IPS-20b (cell line): ENCODE data around the gene ARMC9.

Experiments
- H3K27ac ChIP-seq: one replicate; pipeline ENCODE4 v1.5.1; 2013; ENCODE audit warnings: low read length
- H3K27me3 ChIP-seq: 2 replicates; pipeline ENCODE4 v1.6.1; 2013; ENCODE audit warnings: mild to moderate bottlenecking, low read length, inconsistent platforms; ENCODE audit not compliant: insufficient read depth
- H3K36me3 ChIP-seq: 2 replicates; pipeline ENCODE4 v1.6.1; 2013; ENCODE audit warnings: low read depth, mild to moderate bottlenecking, inconsistent platforms, low read length, moderate library complexity; ENCODE audit not compliant: insufficient read depth
- H3K4me1 ChIP-seq: 2 replicates; pipeline ENCODE4 v1.6.1; 2013; ENCODE audit warnings: mild to moderate bottlenecking, control low read depth, inconsistent platforms, low read length, moderate library complexity; ENCODE audit not compliant: insufficient read depth
- H3K4me3 ChIP-seq: 2 replicates; pipeline ENCODE4 v1.5.1; 2013; ENCODE audit warnings: mild to moderate bottlenecking, low read length, inconsistent platforms
- H3K9ac ChIP-seq: 2 replicates; pipeline ENCODE4 v1.6.1; 2013; ENCODE audit warnings: low read depth, mild to moderate bottlenecking, inconsistent platforms, low read length, moderate library complexity
- H3K9me3 ChIP-seq: 2 replicates; pipeline ENCODE4 v1.6.1; 2013; ENCODE audit warnings: mild to moderate bottlenecking, low read depth, low read length, inconsistent platforms; ENCODE audit not compliant: insufficient read depth

Gene ARMC9

DNA sequence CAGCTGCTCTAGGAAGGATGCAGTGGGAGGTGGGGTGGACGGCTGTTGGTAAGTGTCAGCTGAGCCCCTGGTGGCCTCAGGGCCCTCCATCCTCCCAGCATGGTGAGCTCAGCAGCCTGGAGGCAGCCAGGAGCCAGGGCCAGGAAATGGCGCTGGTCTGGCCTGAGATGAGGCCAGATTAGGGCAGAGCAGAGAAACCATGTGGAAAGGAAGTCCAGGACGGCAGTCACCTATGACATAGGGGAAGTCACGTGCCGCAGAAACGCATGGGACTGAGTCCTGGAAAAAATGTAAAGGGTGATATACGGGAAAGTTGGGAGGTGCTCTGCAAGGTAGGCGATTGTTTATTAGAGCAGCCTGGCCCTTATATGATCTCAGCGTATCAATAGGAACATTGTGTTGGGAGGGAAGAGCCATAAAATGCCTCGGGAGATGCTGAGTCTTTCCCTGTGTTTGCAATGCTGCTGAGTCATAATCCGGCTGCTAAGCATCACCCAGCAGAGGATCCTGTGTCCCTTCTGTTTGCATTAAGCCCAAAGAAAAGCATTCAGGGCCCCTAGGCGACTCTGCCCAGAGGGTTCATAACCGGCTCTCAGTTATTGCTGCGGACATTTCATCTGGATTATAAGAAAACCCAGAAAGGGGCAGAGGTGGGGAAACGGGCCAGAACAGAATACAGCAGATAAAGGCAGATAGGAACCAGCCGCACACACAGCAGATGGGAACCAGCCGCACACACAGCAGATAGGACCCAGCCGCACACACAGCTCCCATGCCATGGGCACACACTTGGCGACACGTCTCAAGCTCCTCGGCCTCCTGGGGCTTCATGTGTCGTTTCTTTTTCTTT is 166.8 kb downstream of the ARMC9 start:
- Histone ChIP-seq H3K4me1 (peaks cover 13% of the 10 kb centered on the region), H3K4me3 (no peak overlapping the region), H3K9me3 (no peaks in the 10 kb centered on the region), H3K36me3 (no peaks in the 10 kb centered on the region), H3K27me3 (no peaks in the 10 kb centered on the region), H3K9ac (0 out of 2 replicates have a peak overlapping the region, but pooled peaks have one; percentile 1), H3K27ac (no peak overlapping the region)

DNA sequence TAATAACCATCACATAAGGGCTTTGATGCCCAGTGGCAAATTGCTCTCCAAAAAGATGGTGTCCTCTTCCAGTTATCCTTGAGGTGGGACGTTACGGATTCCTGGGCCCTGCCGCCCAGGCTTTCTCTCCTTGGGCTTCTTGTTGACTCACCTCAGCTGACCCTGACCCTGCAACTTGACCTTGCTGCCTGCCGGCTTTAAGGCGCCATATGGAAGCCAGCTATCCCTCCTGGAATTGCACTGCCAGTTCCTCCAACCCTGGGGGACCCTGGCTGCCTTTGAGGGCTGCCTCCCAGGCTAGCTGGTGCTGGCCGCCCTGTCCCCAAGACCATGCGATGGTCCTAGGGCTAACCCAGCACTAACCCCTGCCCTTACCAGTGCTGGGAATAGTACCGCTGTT is 168.7 kb downstream of the ARMC9 start:
- H3K4me3 ChIP-seq, result no peak overlapping the region
- H3K27me3 ChIP-seq, result no peaks in the 10 kb centered on the region
- no peak overlapping the region for H3K27ac ChIP-seq
- no peak overlapping the region for H3K9ac ChIP-seq
- H3K9me3 ChIP-seq, result no peaks in the 10 kb centered on the region
- no peaks in the 10 kb centered on the region for H3K36me3 ChIP-seq
- peaks cover 26% of the 10 kb centered on the region for H3K4me1 ChIP-seq

DNA sequence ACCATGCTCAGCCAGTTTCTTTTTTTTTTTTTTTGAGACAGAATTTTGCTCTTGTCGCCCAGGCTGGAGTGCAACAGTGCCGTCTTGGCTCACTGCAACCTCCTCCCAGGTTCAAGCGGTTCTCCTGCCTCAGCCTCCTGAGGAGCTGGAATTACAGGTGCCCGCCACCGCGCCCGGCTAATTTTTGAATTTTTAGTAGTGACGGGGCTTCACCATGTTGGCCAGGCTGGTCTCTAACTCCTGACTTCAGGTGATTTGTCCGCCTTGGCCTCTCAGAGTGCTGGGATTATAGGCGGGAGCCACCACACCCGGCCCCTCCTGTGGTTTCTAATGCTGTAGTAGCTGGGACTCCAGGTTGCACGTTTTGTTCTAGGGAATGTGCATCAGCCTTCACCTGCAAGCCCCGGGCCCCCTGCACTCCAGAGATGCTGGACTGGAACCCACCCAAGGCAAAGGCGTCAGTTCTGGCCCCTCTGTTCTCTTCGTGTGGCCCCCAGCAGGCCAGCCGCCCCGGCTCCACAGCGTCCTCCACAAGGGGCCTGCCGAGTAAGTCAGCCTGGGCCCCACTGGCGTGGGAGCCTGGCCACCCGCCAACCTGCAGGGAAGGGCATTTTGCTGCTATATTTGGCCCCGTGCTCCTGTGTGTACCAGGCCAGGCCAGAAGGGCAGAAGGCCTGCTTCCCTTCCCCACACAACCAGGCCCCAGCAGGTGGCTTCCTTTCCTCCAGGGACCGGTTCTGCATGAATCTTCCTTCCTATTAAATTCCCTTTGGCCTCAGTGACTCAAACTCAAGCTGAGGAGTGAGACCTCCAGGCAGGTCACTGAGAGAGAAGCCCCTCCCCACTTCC is 171.4 kb downstream of the ARMC9 start:
- H3K4me1 ChIP-seq, result peaks cover 27% of the 10 kb centered on the region
- H3K9ac ChIP-seq, result peak overlapping the region; percentile 78; the same call in 1 of the 2 replicates
- peak overlapping the region; percentile 47; the same call in 1 of the 2 replicates for H3K4me3 ChIP-seq
- H3K27me3 ChIP-seq, result no peaks in the 10 kb centered on the region
- no peaks in the 10 kb centered on the region for H3K9me3 ChIP-seq
- no peaks in the 10 kb centered on the region for H3K36me3 ChIP-seq
- H3K27ac ChIP-seq, result peak overlapping the region; percentile 99

DNA sequence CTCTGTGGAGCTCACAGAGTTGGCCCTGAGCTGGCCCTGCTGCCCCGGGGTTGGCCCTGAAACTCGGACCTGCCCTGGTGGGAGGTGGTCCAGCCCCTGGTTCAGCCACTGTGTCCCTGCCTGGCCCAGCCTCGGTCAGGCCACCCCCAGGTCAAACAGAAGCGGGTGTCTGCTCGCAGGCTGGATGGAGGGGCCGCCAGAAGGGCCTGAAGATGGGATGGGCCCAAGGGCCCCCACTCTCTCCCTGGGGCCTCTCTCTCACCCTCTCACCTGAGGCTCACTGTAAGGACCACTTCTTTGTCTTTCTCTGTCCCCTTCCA is 172.0 kb downstream of the ARMC9 start:
- Histone ChIP-seq H3K4me1 (peaks cover 29% of the 10 kb centered on the region), H3K27ac (peak overlapping the region; percentile 99), H3K9ac (peak overlapping the region; percentile 78)

DNA sequence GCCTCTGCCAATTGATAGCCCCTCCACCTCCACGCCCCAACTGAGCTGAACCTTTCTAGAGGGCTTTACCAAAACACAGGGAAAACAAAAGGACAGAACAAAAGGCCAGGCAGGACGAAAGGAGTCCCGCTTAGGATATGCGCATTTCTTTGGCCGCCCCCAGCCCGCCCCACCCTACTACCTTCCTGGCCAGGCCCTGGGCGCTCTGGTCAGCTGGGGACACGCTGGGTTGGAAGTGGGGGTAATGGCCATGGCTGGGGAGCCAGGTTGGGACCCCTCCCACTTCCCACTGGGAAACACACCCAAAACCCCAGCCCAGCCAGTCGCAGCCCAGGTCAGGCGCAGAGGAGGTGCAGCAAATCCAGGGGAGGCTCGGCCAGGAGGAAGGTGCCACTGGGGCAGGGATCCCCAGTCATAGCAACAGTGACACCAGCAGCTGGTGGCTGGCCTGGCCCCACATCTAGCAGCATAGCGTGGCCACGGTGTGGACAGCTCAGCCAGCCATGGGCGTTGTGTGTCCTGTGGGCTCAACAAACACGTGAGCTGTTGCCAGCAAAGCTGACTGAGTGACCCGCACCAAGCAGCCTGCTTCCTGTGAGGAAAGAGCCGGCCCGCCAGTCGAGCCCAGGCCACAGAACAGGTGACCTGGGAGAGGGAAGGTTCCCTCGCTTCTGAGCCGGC is 172.5 kb downstream of the ARMC9 start:
- Histone ChIP-seq H3K9me3 (no peaks in the 10 kb centered on the region), H3K27me3 (no peaks in the 10 kb centered on the region), H3K36me3 (no peaks in the 10 kb centered on the region), H3K9ac (peak overlapping the region; percentile 78), H3K4me1 (peaks cover 33% of the 10 kb centered on the region), H3K4me3 (peak overlapping the region; percentile 47; the same call in 1 of the 2 replicates), H3K27ac (peak overlapping the region; percentile 99)

More for the DNA sequence above, 172.0 kb downstream of the ARMC9 start:
- Histone ChIP-seq H3K9me3 (no peaks in the 10 kb centered on the region), H3K27me3 (no peaks in the 10 kb centered on the region), H3K4me3 (peak overlapping the region; percentile 47; the same call in 1 of the 2 replicates), H3K36me3 (no peaks in the 10 kb centered on the region)

DNA sequence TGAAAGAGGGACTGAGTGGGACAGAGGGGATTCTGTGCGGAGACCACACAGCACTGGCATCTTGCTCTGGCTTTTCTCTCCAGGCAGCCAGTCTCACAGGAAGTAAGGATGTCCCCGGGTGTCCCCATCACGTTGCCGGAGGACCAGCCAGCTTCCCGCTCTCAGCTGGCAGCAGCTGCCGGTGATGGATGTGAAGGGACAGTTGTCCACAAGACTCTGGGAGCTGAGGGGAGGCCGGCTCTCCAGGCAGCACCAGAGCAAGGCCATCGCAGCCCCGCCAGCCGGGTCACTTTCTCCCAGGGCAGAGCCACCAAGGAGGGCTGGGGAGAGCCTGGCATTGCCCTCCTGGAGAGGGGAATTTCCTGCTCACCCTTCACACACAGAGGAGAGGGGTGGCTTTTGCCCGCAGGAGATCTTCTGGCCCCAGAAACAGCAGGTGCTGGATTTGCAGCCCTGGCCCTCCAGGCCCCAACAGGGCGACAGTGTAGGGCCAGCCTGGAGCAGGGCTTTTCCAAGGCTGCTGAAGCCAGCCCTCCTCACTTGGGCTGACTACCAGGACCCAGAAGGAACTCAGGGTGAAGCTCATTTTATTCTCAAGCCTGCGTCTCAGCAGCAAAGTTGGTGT is 173.1 kb downstream of the ARMC9 start:
- Histone ChIP-seq H3K4me3 (no peak overlapping the region), H3K9ac (peak overlapping the region; percentile 78; the same call in 1 of the 2 replicates), H3K27ac (peak overlapping the region; percentile 99), H3K27me3 (no peaks in the 10 kb centered on the region), H3K4me1 (peaks cover 36% of the 10 kb centered on the region), H3K36me3 (no peaks in the 10 kb centered on the region), H3K9me3 (no peaks in the 10 kb centered on the region)

DNA sequence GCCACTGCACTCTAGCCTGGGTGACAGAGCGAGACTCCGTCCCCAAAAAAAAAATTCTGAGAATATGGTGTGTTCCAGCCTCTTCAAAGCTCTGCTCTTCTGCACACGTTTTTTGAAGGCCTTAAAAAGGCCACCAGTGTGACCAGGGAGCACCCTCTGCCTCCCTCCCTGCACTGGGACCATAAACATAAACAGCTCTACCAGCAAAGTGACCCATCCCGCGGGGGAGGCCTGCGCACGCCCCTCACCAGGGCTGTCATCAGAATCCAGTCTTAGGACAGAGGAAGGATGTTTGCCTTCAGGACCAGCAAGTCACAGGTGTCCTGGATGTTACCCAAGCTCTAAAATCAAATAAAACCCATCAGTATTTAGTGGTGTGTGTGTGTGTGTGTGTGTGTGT is 173.9 kb downstream of the ARMC9 start:
- no peak overlapping the region for H3K27ac ChIP-seq
- H3K4me3 ChIP-seq, result no peak overlapping the region
- no peaks in the 10 kb centered on the region for H3K27me3 ChIP-seq
- H3K36me3 ChIP-seq, result no peaks in the 10 kb centered on the region
- H3K9me3 ChIP-seq, result no peaks in the 10 kb centered on the region
- peaks cover 42% of the 10 kb centered on the region for H3K4me1 ChIP-seq
- H3K9ac ChIP-seq, result no peak overlapping the region

DNA sequence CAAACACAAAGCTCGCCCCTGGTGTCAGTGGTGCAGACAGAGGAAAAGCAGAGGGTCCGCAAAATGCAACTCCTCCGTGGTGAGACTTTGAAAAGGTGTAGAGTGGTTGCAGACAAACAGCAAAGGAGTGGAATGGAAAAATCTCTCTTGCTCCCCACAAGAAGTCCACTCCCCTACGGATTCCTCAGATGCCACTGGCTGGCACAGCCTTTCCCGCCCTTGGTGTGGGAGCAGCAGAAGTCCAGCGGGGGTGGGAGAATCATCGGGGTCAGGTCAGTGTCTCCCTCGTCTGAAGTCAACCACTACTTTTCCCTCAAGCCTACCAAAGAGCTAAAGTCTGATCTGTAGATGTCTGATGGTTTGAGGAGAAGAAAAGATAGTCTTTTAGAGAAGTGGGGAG is 174.8 kb downstream of the ARMC9 start:
- Histone ChIP-seq H3K9me3 (no peaks in the 10 kb centered on the region), H3K27me3 (no peaks in the 10 kb centered on the region), H3K27ac (no peak overlapping the region), H3K4me1 (peaks cover 47% of the 10 kb centered on the region), H3K9ac (no peak overlapping the region), H3K4me3 (no peak overlapping the region), H3K36me3 (no peaks in the 10 kb centered on the region)

DNA sequence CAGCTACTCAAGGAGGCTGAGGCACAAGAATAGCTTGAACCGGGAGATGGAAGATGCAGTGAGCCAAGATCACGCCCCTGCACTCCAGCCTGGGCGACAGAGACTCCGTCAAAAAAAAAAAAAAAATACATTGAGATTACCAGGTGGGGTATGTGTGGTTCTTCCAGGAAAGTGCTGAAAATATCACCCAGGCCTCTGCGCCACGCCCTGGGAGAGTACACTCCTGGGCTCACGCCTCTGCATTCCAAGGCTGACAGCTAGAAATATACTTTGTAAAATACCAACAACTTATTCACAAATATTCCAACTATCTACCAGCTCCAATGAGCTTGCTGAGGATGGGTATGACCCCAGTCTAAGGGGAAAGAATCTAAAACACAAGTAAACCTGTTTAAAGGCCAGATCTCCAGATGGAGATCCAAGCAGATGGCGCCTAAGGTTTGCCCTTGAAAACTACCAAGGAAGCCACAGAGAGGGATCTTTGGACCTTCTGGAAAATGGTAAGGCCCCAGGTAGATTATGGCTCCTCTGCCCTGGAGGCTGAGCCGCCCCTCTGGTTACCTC is 175.4 kb downstream of the ARMC9 start:
- H3K4me1 ChIP-seq, result peaks cover 49% of the 10 kb centered on the region
- H3K27ac ChIP-seq, result no peak overlapping the region
- H3K9me3 ChIP-seq, result no peaks in the 10 kb centered on the region
- H3K9ac ChIP-seq, result no peak overlapping the region
- no peak overlapping the region for H3K4me3 ChIP-seq
- H3K27me3 ChIP-seq, result no peaks in the 10 kb centered on the region
- H3K36me3 ChIP-seq, result no peaks in the 10 kb centered on the region

DNA sequence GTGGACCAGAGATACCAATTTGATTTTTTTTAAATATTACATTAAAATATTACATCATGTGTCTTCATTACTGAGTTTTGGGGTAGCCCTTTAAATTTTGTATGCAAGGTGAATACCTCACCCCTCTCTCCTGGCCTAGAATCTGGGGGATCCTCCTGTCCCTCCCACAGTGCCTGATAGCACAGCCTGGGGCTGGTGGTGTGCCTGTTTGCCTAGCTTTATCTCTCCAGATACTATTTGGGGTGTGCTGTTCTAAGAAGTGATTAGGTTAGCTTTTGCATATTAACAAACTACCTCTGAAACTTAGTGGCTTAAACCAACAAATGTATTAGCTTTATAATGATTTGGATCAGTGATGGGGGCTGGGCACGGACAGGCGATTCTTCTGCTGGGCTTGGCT is 176.3 kb downstream of the ARMC9 start:
- no peaks in the 10 kb centered on the region for H3K9me3 ChIP-seq
- peak overlapping the region; percentile 58 for H3K27ac ChIP-seq
- peaks cover 48% of the 10 kb centered on the region for H3K4me1 ChIP-seq
- no peaks in the 10 kb centered on the region for H3K27me3 ChIP-seq
- no peak overlapping the region; the same call in 1 of the 2 replicates for H3K9ac ChIP-seq
- H3K36me3 ChIP-seq, result no peaks in the 10 kb centered on the region
- H3K4me3 ChIP-seq, result no peak overlapping the region
